Activated effector memory CD4-positive, alpha-beta T cell treated with anti-CD3 and anti-CD28 coated beads, Interleukin-2, amount 50 U/mL, for 16 hours (primary cell): Measurements from ENCODE around the gene SLC29A1.
"Not testable (repeated sequence)": the region's sequence is repeated elsewhere in the genome, so short reads cannot be mapped to it uniquely, and the experiment has no call there.

Experiments used
- DNase-seq: peaks from one replicate; pipeline ENCODE4 v3.0.0-alpha.2; 2020

Gene SLC29A1

GRCh38 chr6:44224029-44224964 lies 902 bp downstream of the SLC29A1 start:
- DNase-seq: no peak

GRCh38 chr6:44224965-44225305 lies 1.5 kb downstream of the SLC29A1 start:
- no peak for DNase-seq

GRCh38 chr6:44225579-44226325 lies 2.4 kb downstream of the SLC29A1 start:
- no peak for DNase-seq

- no peak for DNase-seq
Measured at GRCh38 chr6:44226368-44227147, 3.2 kb downstream of the SLC29A1 start.

- no peak for DNase-seq
Measured at GRCh38 chr6:44227148-44227793, 3.9 kb downstream of the SLC29A1 start.

GRCh38 chr6:44228031-44228430 lies 4.6 kb downstream of the SLC29A1 start:
- DNase-seq: no peak

GRCh38 chr6:44228433-44228832 lies 5.0 kb downstream of the SLC29A1 start:
- DNase-seq: no peak

GRCh38 chr6:44228836-44229235 lies 5.4 kb downstream of the SLC29A1 start:
- DNase-seq: no peak

- DNase-seq: no peak
Measured at GRCh38 chr6:44229376-44230033, 6.1 kb downstream of the SLC29A1 start.

GRCh38 chr6:44230034-44230675 lies 6.8 kb downstream of the SLC29A1 start:
- DNase-seq: no peak

- DNase-seq: not testable (repeated sequence)
Measured at GRCh38 chr6:44231426-44231825, 8.0 kb downstream of the SLC29A1 start.

- no peak for DNase-seq
Measured at GRCh38 chr6:44232676-44233566, 9.5 kb downstream of the SLC29A1 start.

GRCh38 chr6:44233567-44234100 lies 10.2 kb downstream of the SLC29A1 start:
- DNase-seq: no peak

GRCh38 chr6:44234101-44235025 lies 11.0 kb downstream of the SLC29A1 start:
- no peak for DNase-seq

GRCh38 chr6:44235269-44235668 lies 11.9 kb downstream of the SLC29A1 start:
- no peak for DNase-seq

GRCh38 chr6:44235891-44236516 lies 12.6 kb downstream of the SLC29A1 start:
- DNase-seq: no peak

GRCh38 chr6:44237021-44237812 lies 13.8 kb downstream of the SLC29A1 start:
- peak; percentile 89 for DNase-seq
